Fibroblast of skin of left biceps (primary cell): ENCODE results near the gene RELN.

Experiments
- DNase-seq, 2 experiments: peaks; one replicate each; pipeline ENCODE4 v3.0.0-alpha.2; 2013; ENCODE audit warnings: low read depth in 2 of 2

Gene RELN

GRCh38 chr7:103718482-103719061 lies 270.9 kb downstream of the RELN start:
- peak in 1 of 2 experiments; percentile 12 for DNase-seq

GRCh38 chr7:103717574-103717973 lies 271.9 kb downstream of the RELN start:
- no peak for DNase-seq

GRCh38 chr7:103715376-103716120 lies 273.9 kb downstream of the RELN start:
- no peak for DNase-seq

GRCh38 chr7:103714376-103714927 lies 275.0 kb downstream of the RELN start:
- no peak for DNase-seq

GRCh38 chr7:103712991-103713778 lies 276.3 kb downstream of the RELN start:
- no peak for DNase-seq

- no peak for DNase-seq
Measured at GRCh38 chr7:103711413-103711812, 278.0 kb downstream of the RELN start.

- no peak for DNase-seq
Measured at GRCh38 chr7:103710247-103710646, 279.2 kb downstream of the RELN start.

- no peak for DNase-seq
Measured at GRCh38 chr7:103706805-103707204, 282.7 kb downstream of the RELN start.

- DNase-seq, result no peak
Measured at GRCh38 chr7:103705542-103705941, 283.9 kb downstream of the RELN start.

GRCh38 chr7:103704701-103705100 lies 284.8 kb downstream of the RELN start:
- DNase-seq, result no peak

- DNase-seq, result no peak
Measured at GRCh38 chr7:103702982-103703381, 286.5 kb downstream of the RELN start.

GRCh38 chr7:103702454-103702853 lies 287.0 kb downstream of the RELN start:
- DNase-seq, result no peak

- DNase-seq, result no peak
Measured at GRCh38 chr7:103699032-103699431, 290.4 kb downstream of the RELN start.

- DNase-seq, result no peak
Measured at GRCh38 chr7:103698064-103698463, 291.4 kb downstream of the RELN start.

- no peak for DNase-seq
Measured at GRCh38 chr7:103695521-103695920, 293.9 kb downstream of the RELN start.

GRCh38 chr7:103694304-103694703 lies 295.2 kb downstream of the RELN start:
- no peak for DNase-seq

- no peak for DNase-seq
Measured at GRCh38 chr7:103691291-103691690, 298.2 kb downstream of the RELN start.

GRCh38 chr7:103690242-103690974 lies 299.1 kb downstream of the RELN start:
- DNase-seq, result no peak

GRCh38 chr7:103689255-103689654 lies 300.2 kb downstream of the RELN start:
- DNase-seq, result no peak

- no peak for DNase-seq
Measured at GRCh38 chr7:103687951-103688350, 301.5 kb downstream of the RELN start.

- DNase-seq, result no peak
Measured at GRCh38 chr7:103687272-103687671, 302.2 kb downstream of the RELN start.

- DNase-seq, result no peak
Measured at GRCh38 chr7:103686763-103687162, 302.7 kb downstream of the RELN start.
